Measurements from ENCODE around the gene NUDT6.

NUDT6 gene

DNA sequence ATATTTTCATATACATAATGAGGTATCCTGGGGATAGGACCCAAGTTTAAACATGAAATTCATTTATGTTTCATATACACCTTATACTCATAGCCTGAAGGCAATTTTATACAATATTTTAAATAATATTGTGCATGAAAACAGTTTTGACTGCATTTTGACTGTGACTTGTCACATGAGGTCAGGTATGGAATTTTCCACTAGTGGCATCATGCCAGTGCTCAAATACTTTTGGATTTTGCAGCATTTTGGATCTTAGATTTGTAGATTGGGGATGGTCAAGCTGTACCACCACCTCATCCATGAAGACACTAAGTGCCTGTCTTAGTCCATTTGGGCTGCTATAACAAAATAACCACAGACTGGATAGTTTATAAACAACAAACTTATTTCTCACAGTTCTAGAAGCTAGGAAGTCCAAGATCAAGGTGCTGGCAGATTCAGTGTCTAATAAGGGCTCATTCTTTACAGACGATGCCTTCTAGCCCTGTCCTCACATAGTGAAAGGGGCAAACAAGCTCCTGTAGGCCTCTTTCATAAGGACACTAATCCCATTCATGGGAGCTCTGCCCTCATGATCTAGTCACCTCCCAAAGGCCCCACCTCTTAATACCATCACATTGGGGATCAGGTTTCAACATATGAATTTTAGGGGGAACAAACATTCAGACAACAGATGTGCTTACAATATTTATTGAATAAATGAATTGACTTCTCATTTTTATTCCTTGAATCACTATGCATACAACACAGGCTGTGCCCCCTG lies 9.4 kb downstream of the NUDT6 start:
- no peak for DNase-seq

DNA sequence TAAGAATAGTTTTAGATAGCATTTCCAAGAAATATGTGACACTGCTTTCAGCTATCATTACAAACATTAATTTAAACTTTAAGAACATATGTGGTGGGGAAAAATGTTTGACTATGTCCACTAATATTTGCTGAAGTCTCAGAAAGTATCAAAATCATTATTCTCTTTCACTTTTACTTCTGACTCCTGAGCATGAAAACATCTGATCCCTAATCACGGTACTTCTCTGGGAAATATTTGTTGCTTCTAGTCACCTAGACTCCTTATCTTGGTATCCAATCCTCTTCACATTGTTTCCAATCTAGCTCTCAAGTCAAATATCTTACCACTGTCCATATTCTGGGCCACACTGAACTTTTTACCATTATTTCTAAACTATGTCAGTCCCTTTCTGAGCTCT lies 10.8 kb downstream of the NUDT6 start:
- DNase-seq, result no peak

- no peak for DNase-seq
These were observed 12.7 kb downstream of the NUDT6 start for GRCh38 chr4:122909683-122910082.

DNA sequence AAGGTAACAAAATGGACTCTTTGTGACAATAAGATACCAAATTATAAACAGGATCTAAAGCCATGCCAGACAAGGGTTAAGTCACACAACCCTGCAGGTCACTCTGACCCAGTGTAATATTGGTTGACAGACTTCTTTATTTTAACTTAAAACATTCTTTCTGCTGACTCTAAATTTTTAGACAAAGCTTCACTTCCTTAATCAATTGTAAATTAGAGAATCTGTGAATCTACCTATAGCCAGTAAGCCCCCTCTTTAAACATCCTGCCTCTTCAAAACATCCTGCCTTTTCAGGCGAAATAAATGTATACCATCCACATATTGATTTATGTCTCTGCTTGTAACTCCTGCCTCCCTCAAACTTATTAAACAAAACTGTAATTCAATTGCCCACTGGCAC lies 14.2 kb downstream of the NUDT6 start:
- no peak for DNase-seq

DNA sequence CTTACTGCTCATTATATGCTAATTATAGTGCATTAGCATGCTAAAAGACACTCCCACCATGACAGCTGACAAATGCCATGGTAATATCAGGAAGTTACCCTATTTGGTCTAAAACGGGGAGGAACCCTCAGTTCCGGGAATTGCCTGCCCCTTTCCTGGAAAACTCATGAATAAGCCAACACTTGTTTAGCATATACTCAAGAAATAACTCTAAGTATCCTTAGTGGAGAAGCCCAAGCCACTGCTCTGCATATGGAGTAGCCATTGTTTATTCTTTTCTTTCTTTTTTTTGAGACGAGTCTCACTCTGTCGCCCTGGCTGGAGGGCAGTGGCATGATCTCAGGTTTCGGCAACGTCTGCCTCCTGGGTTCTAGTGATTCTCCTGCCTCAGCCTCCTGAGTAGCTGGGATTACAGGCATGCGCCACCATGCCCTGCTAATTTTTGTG lies 15.5 kb downstream of the NUDT6 start:
- DNase-seq, result no peak

GRCh38 chr4:122903766-122904288 lies 18.6 kb downstream of the NUDT6 start:
- DNase-seq, result no peak

- DNase-seq, result no peak
These were observed 21.0 kb downstream of the NUDT6 start for GRCh38 chr4:122901247-122902010.

- no peak for DNase-seq
These were observed 22.1 kb downstream of the NUDT6 start for GRCh38 chr4:122900314-122900713.

DNA sequence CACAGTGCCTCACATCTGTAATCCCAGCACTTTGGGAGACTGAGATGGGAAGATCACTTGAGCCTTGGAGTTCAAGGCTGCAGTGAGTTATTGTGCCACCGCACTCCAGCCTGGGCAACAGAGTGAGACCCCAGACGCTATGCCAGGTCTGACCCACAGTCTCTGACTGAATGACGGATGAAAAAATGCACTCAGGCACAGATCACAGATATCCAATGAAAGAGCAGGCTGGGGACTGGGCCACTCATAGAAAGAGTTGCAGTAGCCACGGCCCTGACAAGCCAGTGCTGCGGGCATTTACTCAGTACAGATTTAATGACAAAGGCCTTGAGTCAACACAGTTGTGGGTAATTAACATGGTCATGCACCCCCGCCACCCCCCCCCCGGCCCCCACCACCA lies 22.7 kb downstream of the NUDT6 start:
- DNase-seq, result no peak

DNA sequence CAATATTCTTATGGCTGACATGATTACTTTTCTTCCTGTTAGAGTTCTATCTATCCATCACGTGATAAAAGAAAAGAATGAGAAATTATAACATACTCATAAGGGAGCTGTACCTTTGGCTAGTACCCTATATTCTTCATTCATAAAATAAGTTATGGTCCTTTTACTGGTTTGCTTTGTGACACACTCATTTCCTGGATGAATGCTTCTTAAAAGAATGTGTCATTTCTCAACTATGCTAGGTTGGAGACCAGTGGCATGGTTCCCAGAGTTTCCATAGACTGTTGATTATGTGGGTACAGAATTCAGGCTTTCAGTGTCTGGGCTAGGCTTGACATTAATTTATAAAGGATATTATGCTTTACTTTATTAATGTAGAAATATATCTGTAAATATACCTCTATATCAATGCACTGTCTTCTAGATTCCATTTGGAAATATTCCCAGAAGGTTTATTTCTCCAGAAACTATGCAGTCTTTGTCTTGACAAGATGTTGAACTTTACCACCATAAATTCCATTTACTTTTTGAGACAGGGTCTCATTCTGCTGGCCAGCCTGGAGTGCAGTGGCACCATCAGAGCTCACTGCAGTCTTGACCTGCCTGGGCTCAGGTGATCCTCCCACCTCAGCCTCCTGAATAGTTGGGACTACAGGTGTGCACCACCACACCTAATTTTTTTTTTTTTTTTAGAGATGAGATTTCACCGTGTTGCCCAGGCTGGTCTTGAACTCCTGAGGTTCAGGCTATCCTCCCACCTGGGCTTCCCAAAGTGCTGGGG lies 23.8 kb downstream of the NUDT6 start:
- no peak for DNase-seq

DNA sequence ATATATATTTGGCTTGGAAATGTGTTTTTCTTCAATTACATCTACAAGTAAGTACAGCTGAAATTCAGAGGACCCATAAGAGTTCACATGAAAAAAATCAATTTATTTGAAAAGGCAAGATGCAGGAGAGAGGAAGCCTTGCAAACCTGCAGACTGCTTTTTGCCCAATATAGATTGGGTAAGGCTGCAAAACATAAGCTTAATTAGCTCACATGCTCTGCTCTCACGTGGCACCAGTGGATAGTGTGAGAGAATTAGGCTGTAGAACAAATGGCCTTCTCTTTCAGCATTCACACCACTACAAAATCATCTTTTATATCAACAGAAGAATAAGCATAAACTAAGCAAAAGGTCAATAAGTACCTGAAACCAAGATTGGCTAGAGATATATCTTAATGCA lies 26.1 kb downstream of the NUDT6 start:
- no peak for DNase-seq

DNA sequence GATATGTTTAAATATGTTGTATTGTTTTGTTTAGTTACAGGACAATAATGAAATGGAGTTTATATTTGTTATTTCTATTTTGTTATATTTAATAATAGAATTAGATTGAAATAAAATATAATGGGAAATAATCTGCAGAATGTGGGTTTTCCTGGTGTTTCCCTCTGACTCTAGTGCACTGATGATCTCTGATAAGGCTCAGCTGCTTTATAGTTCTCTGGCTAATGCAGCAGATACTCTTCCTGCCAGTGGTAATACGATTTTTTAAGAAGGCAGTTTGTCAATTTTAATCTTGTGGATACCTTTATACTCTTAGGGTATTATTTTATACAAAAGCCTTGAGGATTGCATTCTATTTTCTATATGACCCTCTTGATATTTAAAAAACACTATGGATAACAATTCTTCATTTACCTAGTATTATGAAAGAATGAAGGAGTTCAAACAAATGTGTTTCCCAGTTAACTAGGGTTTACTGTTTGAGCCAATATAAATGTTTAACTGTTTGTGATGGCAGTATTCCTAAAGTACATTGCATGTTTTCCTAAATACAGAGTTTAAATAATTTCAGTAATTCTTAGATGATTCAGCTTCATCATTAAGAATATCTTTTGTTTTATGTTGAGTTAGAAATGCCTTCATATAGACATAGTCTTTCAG lies 26.9 kb downstream of the NUDT6 start:
- no peak for DNase-seq

- DNase-seq, result no peak
These were observed 27.6 kb downstream of the NUDT6 start for GRCh38 chr4:122894827-122895226.

DNA sequence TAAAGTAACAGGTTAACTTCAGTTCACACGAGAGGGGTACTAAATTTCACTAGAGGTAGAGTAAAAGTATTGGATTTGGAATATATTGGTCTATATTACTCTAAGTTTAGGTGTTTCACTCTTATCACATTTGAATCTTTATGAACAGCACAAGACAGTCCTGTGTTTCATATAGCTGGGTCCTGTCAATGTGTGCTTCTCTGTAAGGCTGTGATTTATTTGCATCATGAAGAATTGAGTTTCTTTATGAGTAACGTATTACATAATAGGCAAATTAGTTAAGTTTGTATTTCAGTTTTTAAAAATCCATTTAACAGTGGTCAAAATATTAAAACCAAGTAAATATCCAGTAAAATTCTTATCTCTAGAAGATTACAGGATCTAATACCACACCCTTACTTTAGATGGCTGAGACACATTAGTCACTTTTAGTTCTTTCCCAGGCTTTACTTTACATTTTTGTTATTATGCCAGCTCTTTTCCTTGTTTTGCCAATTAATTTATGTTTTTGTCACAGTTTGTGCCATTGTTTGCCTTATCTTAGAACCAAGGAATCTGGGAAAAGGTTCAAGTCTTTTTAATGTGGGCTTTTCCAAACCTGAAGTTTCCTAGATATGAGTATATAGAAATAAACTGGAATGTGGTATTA lies 32.1 kb downstream of the NUDT6 start:
- DNase-seq, result no peak

DNA sequence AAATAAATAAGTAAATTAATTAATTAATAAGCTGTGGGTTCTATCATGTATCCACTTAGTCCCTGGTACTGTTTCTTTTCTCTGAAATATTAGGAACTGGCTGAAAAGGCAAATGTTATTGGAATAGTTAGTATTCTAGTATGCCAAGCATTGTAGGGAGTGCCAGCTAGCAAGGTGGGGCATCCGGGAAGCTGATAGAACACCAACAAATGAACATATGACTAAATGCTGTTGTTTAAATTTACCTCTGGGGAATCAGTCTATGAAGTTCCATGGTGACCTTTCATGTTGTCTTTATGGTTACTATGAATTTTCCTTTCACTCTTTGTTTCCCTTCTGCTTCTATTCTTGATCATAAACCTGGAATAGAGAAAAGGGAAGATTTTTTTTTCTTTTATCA lies 32.7 kb downstream of the NUDT6 start:
- DNase-seq, result no peak

GRCh38 chr4:122884499-122884898 lies 37.9 kb downstream of the NUDT6 start:
- DNase-seq, result no peak

DNA sequence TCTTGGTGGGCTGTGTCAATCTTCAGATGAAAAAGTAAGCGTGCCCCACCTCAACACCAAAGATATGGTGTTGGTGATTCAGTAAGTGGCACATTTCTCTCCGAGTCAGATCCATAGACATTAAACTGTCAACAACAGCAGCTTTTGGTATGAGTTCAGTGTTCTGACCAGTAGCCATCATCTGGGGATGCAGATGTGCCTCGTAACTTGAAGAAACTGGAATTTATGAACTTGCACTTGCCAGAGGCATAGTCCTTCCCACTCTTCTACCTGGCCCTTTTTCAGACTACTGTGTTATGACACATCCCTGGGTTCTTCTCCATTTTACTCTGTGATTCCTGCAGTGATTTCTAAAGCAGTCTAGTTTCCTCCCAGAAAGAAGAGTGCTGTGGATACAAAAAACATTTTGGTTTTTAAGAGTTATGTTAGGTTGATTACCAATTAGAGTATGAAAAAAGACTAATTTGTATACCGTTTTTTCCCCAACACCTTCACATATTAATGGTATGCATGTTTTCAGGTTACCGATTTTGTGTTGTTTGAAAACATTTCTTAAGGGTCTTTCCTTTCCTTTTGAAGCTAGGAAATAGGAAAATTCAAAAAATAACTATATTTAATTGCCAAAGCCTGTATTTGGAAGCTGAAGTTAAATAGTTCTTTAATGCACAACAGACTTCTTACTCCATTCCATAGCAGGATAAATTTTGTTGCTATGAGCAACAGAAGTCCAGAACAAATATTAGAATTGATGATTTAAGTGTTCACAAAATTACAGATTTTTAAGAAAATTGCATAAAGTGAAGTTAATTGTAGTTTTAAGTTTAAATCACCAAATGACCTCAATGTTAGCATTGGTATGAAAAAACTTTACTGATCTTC lies 39.3 kb downstream of the NUDT6 start:
- no peak for DNase-seq

DNA sequence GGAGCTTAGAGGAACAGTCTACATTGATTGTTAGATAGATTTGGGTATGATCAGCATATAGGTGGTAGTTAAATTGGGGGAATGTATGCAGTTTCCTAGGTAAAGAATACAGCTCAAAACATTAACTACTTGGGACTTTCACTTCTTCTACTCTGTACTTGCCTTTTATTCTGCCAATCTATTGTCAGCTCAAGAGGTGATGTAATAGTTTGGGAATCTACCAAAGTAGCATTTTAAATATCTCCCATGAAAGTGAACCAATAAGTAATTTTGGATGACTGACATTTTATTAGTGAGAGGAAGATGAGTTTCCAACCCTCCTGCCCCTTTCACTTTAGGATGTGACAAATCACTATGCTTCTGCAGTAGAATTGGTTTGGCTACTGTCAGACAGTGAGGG lies 43.4 kb downstream of the NUDT6 start:
- DNase-seq, result no peak

- no peak for DNase-seq
These were observed 45.9 kb downstream of the NUDT6 start for GRCh38 chr4:122876456-122876855.

DNA sequence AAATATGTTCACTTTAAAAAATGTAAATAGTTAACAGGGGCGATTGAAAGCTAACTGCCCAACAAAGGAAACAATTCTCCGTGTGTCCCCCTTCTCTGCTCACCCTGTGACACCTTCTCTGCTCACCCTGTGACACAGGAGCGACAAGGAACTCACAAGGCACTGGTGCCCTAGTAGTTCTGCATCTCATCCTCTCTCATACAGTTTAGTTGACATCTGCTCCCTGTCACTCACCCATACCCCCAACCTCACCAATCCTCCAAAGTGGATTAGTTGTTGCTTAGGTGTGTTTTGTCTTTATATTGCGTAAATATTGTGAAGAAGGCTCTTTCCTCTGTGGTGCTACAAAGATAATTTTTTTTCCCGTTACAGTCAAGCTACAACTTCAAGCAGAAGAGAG lies 46.4 kb downstream of the NUDT6 start:
- no peak for DNase-seq
